ENCODE data around the gene TCF4.

Gene TCF4

DNA sequence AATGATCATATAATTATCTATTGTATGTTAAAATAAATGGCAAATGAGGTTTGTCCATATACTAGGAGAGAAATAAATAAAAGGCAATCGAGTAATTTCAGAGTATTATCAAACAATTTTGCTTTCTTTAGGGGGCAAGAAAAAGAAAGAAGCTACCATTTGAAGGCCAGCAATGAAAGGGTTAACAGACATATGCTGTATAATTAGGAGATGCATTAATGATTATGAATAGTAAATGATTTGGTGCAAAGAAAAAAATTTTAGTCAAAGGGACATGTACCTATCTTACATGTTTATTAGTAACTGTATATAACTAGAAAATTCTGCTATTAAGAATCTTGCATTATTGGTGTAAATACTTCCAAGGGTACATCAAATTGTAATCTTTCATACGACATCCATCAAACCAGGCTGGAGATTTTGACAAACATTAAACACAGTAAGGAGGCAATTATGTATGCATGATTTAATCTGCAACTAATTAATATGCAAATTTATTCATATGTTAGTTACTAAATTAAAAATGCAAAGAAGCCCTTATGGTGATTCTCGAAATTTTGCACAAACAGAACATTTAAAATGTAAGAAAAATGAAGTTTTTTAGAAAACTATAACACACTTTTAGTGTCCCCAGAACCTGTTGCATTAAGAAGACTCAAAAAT lies 251.4 kb downstream of the TCF4 start:
- DNase-seq, result no peak
- intact Hi-C loops (cut with DNase I), result loop anchor here (5.0 kb wide), 1 partner anchor 251 kb away; the partner anchor contains the start of gene TCF4

DNA sequence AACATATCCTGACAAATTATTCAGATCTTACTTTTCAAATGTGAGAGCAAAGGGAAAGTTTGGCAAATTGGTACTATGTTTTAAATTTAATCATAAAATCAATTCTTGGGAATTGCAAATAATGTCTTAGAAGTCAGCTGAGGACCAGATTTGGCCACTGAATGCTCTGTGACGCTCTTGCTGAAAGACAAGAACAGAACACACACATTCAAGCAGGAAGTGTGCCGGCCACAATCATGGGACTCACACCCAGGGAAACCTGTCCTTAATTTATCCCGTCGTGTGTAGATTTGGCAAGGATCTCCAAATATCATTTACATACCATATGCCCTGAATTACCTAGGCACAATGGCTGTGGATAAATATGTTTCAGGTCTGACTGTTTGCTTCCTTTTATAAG lies 253.1 kb downstream of the TCF4 start:
- peak in 35 of 42 donors; percentile 23 to 80 (median 47) for DNase-seq
- intact Hi-C loops (cut with DNase I), result loop anchor here (5.0 kb wide), 1 partner anchor 252 kb away; the partner anchor contains the start of gene TCF4

GRCh38 chr18:55331301-55331700 lies 256.7 kb downstream of the TCF4 start:
- DNase-seq, result no peak
- intact Hi-C loops (cut with DNase I), result no loop called here

GRCh38 chr18:55328301-55328700 lies 259.7 kb downstream of the TCF4 start:
- DNase-seq, result no peak
- intact Hi-C loops (cut with DNase I), result no loop called here

DNA sequence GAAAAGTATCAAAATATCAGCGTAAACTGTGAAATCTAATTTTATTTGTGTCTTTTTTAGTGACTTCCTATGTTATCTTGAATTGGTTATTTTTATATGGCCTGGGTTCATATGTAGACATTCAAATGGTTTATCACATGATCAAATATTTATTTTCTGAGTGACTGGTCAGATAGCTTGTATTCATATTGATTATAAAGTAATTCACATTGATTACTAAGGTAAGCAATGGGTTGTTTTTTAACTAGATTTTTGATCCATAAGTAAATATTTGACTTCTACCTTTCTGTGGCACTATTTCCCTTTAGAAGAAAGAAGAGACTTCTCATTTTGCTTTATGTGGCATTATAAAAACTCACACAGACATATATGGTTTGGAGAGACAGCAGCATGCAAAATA lies 260.5 kb downstream of the TCF4 start:
- intact Hi-C loops (cut with DNase I), result no loop called here
- DNase-seq, result no peak

DNA sequence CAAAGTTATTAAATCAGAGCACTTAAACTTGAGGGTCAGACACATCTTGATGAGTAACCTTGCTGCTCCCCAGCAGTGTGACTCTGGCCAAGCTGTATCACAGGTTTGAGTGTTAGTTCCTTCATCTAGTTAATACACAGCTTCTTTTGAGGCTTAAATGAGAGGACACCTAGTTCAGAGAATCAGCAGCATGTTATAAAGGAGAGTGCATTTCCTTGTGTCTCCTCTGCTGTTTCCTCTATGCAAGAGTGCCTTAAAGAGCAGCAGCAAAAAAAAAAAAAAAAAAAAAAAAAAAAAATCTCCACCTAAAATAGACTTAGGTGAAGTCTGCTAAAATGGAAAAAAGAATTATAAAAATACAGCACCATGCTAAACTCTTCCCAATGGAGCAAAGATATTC lies 261.9 kb downstream of the TCF4 start:
- intact Hi-C loops (cut with DNase I), result no loop called here
- DNase-seq, result no peak

GRCh38 chr18:55324166-55324565 lies 263.8 kb downstream of the TCF4 start:
- intact Hi-C loops (cut with DNase I), result loop anchor here (5.0 kb wide), 2 partner anchors 87 to 98 kb away; no protein-coding TSS in a partner anchor
- DNase-seq, result no peak

DNA sequence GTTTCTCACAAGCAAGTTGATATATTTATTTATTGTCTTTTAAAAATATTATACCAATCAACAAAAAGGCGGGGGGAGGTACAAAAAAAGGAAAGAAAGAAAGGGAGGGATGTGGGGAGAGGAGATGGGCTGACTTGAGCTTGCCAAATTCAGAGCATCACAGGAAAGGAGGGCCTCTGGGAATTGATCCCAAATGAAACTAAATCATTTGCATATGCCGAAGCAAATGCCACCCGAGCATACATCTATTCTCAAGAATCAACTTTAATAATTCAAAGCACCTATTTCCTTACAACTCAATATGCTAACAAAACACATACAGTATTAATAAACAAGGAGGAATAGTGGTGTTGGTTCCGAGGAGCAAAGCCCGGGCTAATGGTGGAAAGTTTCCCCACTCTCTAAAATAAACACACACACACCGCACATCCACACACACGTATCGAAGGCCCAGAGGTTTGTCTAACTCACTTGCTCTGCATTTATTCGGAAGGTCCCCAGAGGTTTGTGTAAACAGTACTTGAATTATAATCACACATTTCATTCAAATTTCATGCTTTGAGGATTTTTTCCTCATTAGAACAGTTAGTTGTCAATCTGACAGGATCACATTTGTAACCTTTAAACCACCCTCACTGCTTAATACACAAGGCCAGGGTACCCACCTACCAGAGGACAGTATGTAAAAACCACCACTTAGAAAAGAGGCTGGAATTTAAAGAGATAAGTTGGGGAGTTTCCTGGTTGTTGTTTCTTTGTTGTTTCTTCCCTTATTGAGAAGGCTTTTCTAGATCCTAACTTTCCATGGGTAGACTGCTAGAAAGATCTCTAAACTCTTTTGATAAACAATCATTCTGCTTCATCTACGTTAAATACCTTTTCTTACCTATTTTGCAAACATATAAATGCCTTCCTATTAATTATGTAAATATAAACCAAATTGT lies 264.7 kb downstream of the TCF4 start:
- no peak for DNase-seq
- intact Hi-C loops (cut with DNase I), result loop anchor here (5.0 kb wide), 2 partner anchors 86 to 99 kb away; no protein-coding TSS in a partner anchor

GRCh38 chr18:55322178-55322735 lies 265.7 kb downstream of the TCF4 start:
- peak; percentile 65 to 93 (median 84) for DNase-seq
- intact Hi-C loops (cut with DNase I), result loop anchor here (5.0 kb wide), 2 partner anchors 85 to 100 kb away; no protein-coding TSS in a partner anchor

GRCh38 chr18:55321265-55322177 lies 266.5 kb downstream of the TCF4 start:
- intact Hi-C loops (cut with DNase I), result loop anchor here (5.0 kb wide), 2 partner anchors 84 to 101 kb away; no protein-coding TSS in a partner anchor
- DNase-seq, result peak; percentile 86 to 97 (median 93)

- intact Hi-C loops (cut with DNase I), result loop anchor here (5.0 kb wide), 2 partner anchors 83 to 102 kb away; no protein-coding TSS in a partner anchor
- DNase-seq, result no peak
These were observed 267.3 kb downstream of the TCF4 start for GRCh38 chr18:55320424-55321264.

DNA sequence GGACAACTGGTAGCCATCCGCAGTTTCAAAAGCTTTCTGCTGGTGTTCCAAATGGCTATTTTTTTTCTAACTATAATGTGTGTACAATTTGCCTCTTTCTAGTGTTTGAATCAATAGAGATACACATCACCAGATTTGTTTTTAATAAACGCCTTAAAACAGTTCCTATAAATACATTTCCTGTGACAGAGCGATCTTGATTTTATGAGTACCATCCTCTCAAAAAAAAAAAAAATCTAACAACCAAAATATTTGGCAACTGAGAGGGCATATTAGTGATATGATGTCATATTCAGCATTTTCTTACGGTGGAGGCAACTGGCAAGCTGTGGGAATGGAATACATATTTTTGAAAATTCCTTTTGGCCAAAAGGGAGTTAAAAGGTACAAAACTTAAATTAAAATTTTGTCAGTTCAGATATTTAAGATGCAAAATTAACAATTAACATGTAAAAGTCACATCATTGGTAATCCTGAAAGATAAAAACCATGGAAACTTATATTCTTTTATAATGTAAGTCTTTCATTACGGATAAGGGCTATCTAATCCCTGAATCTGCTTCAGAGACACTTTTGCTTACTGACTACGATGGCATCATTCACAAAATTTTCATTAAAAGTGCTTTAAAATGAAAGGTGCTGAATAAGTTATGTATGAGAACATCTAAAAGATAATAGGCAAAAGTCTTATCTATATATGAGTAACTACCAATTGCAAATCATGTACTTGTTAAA lies 268.4 kb downstream of the TCF4 start:
- intact Hi-C loops (cut with DNase I), result loop anchor here (5.0 kb wide), 2 partner anchors 82 to 103 kb away; no protein-coding TSS in a partner anchor
- no peak for DNase-seq

DNA sequence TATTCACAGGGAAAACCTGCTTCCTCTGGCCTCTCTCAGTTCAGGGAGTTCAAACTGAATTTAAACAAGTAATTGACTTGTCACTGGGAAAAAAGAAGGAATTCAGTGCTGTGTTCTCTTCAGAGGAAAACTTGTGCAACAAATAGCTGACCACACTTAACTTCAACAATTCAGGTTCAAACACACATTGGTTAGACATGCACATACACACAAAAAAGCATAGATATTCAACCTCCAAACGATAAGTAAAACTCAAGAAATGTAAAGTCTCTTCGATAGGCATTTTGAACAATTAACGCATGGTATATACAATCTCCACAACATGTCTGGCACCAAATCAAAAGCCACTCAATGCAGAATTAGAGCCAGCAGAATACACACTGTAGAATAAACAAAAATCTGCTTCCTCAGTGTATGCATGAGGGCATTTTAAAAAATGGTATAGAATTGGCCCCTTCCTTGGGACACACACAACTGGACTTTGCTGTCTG lies 269.0 kb downstream of the TCF4 start:
- intact Hi-C loops (cut with DNase I), result no loop called here
- DNase-seq, result no peak

DNA sequence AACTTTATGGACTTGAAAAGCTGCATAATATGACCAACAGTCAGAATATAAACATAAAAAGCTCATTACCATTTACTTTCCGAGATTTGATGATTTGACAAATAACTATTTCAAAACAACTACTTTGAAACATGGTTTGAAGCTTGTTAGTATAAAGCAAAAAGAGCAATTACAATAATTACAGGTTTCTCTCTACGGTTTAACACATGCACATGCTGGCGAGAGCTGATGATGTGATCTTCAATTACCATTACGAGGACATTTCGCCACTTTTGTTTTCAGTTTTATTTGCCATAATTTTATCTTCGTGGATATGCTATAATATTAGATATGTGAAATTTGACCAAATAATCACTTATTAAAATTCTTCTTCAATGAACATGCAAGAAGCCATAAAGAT lies 270.1 kb downstream of the TCF4 start:
- intact Hi-C loops (cut with DNase I), result no loop called here
- no peak for DNase-seq

DNA sequence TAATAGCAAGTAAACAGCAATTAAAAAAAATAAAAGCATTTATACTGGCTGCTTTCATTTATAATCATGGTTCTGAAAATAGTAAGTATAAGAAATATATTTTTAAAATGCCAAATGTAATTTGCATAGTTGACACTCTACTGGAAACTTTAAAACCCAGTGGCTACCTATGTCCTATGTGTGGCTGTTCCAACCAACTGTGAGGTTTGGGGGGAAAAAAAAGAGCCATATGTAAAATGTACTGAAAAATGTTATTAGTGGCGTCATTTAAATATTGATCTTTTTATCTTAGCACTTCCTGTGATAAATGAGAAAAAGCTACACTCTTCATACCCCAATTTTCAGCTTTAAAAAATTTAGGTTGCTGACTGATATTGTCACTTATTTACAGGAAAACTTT lies 270.7 kb downstream of the TCF4 start:
- intact Hi-C loops (cut with DNase I), result no loop called here
- no peak for DNase-seq

DNA sequence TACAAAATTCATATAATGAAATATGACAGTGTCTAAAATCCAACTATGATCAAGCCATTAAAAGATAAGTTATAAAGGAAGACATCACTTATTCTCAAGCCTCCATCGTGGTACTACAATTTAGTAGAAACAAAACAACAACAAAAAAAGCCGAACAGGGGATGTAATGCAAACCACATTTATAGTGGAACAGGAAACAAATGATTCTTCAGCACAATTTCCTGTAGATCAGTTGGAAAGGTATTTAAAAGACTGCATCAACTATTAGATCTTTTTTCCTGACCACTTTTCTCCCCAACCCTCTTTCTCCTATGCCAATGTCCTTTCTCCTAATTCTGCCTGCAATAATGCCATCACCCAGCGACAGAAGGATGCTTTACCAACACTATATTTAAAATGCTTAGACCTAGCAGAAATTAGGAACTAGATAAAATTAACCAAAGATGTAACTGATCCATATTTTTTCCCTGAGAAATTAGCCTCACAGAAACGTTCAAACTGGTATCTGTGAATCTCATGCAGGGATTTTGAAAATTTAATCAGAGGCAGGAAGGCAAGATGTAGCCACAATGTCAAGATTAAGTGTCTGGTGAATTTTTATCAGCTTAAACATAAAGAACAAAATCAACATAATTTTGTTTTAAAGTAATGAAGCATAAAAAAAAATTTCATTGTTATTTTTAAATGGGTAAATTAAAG lies 271.4 kb downstream of the TCF4 start:
- no peak for DNase-seq
- intact Hi-C loops (cut with DNase I), result no loop called here

Data from head of caudate nucleus (tissue), 42 donors.